ENCODE data around the gene GPR162. TPM values are rescaled to one million over a fixed set of nuclear protein-coding genes. Genes with fewer than 3 reads are reported as not detected.
A peak's percentile ranks its signal among the peaks of the same experiment; 100 is the strongest.

The GPR162 gene
- total RNA-seq, 2 experiments from 2014 or later = 0.54 to 0.76 TPM

- Mint-ChIP-seq H3K4me1 (peaks cover 69% of the 10 kb centered on the region), H3K4me3 (peak overlapping the region; percentile 44), H3K36me3 (peaks cover 16% of the 10 kb centered on the region)
Measured at GRCh38 chr12:6782119-6782518, 39.5 kb upstream of the GPR162 start.

GRCh38 chr12:6782850-6783566 lies 38.6 kb upstream of the GPR162 start:
- H3K36me3 Mint-ChIP-seq = peaks cover 7% of the 10 kb centered on the region

More at GRCh38 chr12:6782119-6782518, 39.5 kb upstream of the GPR162 start:
- DNase-seq = no peak
- Mint-ChIP-seq H3K27me3 (peaks cover 17% of the 10 kb centered on the region), H3K9me3 (no peaks in the 10 kb centered on the region), H3K27ac (no peak overlapping the region)

GRCh38 chr12:6783828-6784227 lies 37.8 kb upstream of the GPR162 start:
- Mint-ChIP-seq H3K4me1 (peaks cover 57% of the 10 kb centered on the region), H3K27me3 (no peaks in the 10 kb centered on the region), H3K9me3 (no peaks in the 10 kb centered on the region), H3K27ac (no peak overlapping the region), H3K4me3 (no peak overlapping the region), H3K36me3 (no peaks in the 10 kb centered on the region)
- no peak for DNase-seq

More at GRCh38 chr12:6782850-6783566, 38.6 kb upstream of the GPR162 start:
- Mint-ChIP-seq H3K27ac (no peak overlapping the region), H3K4me3 (no peak overlapping the region), H3K4me1 (peaks cover 63% of the 10 kb centered on the region), H3K9me3 (no peaks in the 10 kb centered on the region), H3K27me3 (peaks cover 8% of the 10 kb centered on the region)
- DNase-seq = no peak

GRCh38 chr12:6784296-6784695 lies 37.3 kb upstream of the GPR162 start:
- H3K27me3 Mint-ChIP-seq = no peaks in the 10 kb centered on the region
- no peak overlapping the region for H3K27ac Mint-ChIP-seq
- H3K36me3 Mint-ChIP-seq = no peaks in the 10 kb centered on the region
- DNase-seq = no peak
- peaks cover 57% of the 10 kb centered on the region for H3K4me1 Mint-ChIP-seq
- H3K9me3 Mint-ChIP-seq = no peaks in the 10 kb centered on the region
- H3K4me3 Mint-ChIP-seq = no peak overlapping the region

- no peaks in the 10 kb centered on the region for H3K9me3 Mint-ChIP-seq
- no peak for DNase-seq
- peaks cover 56% of the 10 kb centered on the region for H3K4me1 Mint-ChIP-seq
Measured at GRCh38 chr12:6784761-6785160, 36.9 kb upstream of the GPR162 start.

GRCh38 chr12:6786416-6787094 lies 35.1 kb upstream of the GPR162 start:
- Mint-ChIP-seq H3K36me3 (no peaks in the 10 kb centered on the region), H3K27me3 (no peaks in the 10 kb centered on the region), H3K4me1 (peaks cover 51% of the 10 kb centered on the region), H3K9me3 (no peaks in the 10 kb centered on the region), H3K4me3 (peak overlapping the region; percentile 5), H3K27ac (no peak overlapping the region)
- no peak for DNase-seq

More at GRCh38 chr12:6784761-6785160, 36.9 kb upstream of the GPR162 start:
- Mint-ChIP-seq H3K4me3 (no peak overlapping the region), H3K27me3 (no peaks in the 10 kb centered on the region), H3K27ac (no peak overlapping the region), H3K36me3 (no peaks in the 10 kb centered on the region)

- peaks cover 54% of the 10 kb centered on the region for H3K4me1 Mint-ChIP-seq
- H3K27ac Mint-ChIP-seq = no peak overlapping the region
- H3K9me3 Mint-ChIP-seq = no peaks in the 10 kb centered on the region
- H3K4me3 Mint-ChIP-seq = no peak overlapping the region
- H3K36me3 Mint-ChIP-seq = no peaks in the 10 kb centered on the region
- H3K27me3 Mint-ChIP-seq = no peaks in the 10 kb centered on the region
- DNase-seq = no peak
Measured at GRCh38 chr12:6787309-6787708, 34.3 kb upstream of the GPR162 start.

GRCh38 chr12:6788972-6789924 lies 32.4 kb upstream of the GPR162 start, which contains the start of gene CD4:
TSS of gene CD4 (plus strand) at chr12:6789528. CDS start at chr12:6800139, 10,611 bp downstream.
- Mint-ChIP-seq H3K27ac (no peak within 1 kb of the TSS), H3K4me1 (peaks cover 53% of the 10 kb centered on the region), H3K4me3 (peak within 1 kb of the TSS; percentile 4), H3K36me3 (no peaks in the 10 kb centered on the region), H3K27me3 (peaks cover 4% of the 10 kb centered on the region), H3K9me3 (no peaks in the 10 kb centered on the region)
- DNase-seq = peak; percentile 54

GRCh38 chr12:6790496-6791150 lies 31.0 kb upstream of the GPR162 start:
- H3K36me3 Mint-ChIP-seq = no peaks in the 10 kb centered on the region
- no peaks in the 10 kb centered on the region for H3K9me3 Mint-ChIP-seq
- no peak overlapping the region for H3K27ac Mint-ChIP-seq
- H3K27me3 Mint-ChIP-seq = peaks cover 4% of the 10 kb centered on the region
- DNase-seq = no peak
- H3K4me1 Mint-ChIP-seq = peaks cover 47% of the 10 kb centered on the region
- H3K4me3 Mint-ChIP-seq = no peak overlapping the region

- Mint-ChIP-seq H3K27ac (peak overlapping the region; percentile 4), H3K4me3 (no peak overlapping the region), H3K9me3 (no peaks in the 10 kb centered on the region), H3K4me1 (peaks cover 38% of the 10 kb centered on the region), H3K27me3 (peaks cover 14% of the 10 kb centered on the region), H3K36me3 (no peaks in the 10 kb centered on the region)
- no peak for DNase-seq
Measured at GRCh38 chr12:6791931-6792520, 29.6 kb upstream of the GPR162 start.

GRCh38 chr12:6792522-6793201 lies 29.0 kb upstream of the GPR162 start:
- H3K4me3 Mint-ChIP-seq = peak overlapping the region; percentile 37
- H3K9me3 Mint-ChIP-seq = no peaks in the 10 kb centered on the region
- H3K27ac Mint-ChIP-seq = peak overlapping the region; percentile 4
- no peak for DNase-seq
- peaks cover 37% of the 10 kb centered on the region for H3K4me1 Mint-ChIP-seq
- H3K27me3 Mint-ChIP-seq = peaks cover 14% of the 10 kb centered on the region
- no peaks in the 10 kb centered on the region for H3K36me3 Mint-ChIP-seq

GRCh38 chr12:6795088-6795487 lies 26.5 kb upstream of the GPR162 start:
- Mint-ChIP-seq H3K27me3 (peaks cover 22% of the 10 kb centered on the region), H3K36me3 (no peaks in the 10 kb centered on the region), H3K4me1 (peaks cover 26% of the 10 kb centered on the region), H3K4me3 (no peak overlapping the region), H3K27ac (no peak overlapping the region), H3K9me3 (no peaks in the 10 kb centered on the region)
- no peak for DNase-seq

GRCh38 chr12:6796576-6796975 lies 25.0 kb upstream of the GPR162 start:
- no peak overlapping the region for H3K4me3 Mint-ChIP-seq
- H3K27ac Mint-ChIP-seq = no peak overlapping the region
- DNase-seq = no peak
- H3K4me1 Mint-ChIP-seq = peaks cover 20% of the 10 kb centered on the region
- H3K27me3 Mint-ChIP-seq = peaks cover 22% of the 10 kb centered on the region
- no peaks in the 10 kb centered on the region for H3K9me3 Mint-ChIP-seq
- H3K36me3 Mint-ChIP-seq = no peaks in the 10 kb centered on the region

- Mint-ChIP-seq H3K4me1 (no peaks in the 10 kb centered on the region), H3K27me3 (peaks cover 22% of the 10 kb centered on the region), H3K9me3 (no peaks in the 10 kb centered on the region), H3K4me3 (no peak overlapping the region), H3K36me3 (no peaks in the 10 kb centered on the region), H3K27ac (no peak overlapping the region)
- no peak for DNase-seq
Measured at GRCh38 chr12:6799147-6799546, 22.5 kb upstream of the GPR162 start.
